Measurements from ENCODE around the gene GEMIN4. TPM values are rescaled to one million over a fixed set of nuclear protein-coding genes. Genes with fewer than 3 reads are reported as not detected.
"Not testable (repeated sequence)": the region's sequence is repeated elsewhere in the genome, so short reads cannot be mapped to it uniquely, and the experiment has no call there.

The GEMIN4 gene
- total RNA-seq, 1 experiment from 2014 or later = 26.3 TPM

GRCh38 chr17:781805-782731 lies 30.0 kb upstream of the GEMIN4 start, which contains the start of the genes GLOD4 and MRM3:
GLOD4 (minus strand) TSS chr17:782280; CDS start chr17:782255, 25 bp downstream.
MRM3 (plus strand) TSS chr17:782353; CDS start chr17:782379, 26 bp downstream.
- peak; percentile 77 for DNase-seq (ENCODE audit: extremely low read depth, low read depth)

GRCh38 chr17:778096-778495 lies 26.0 kb upstream of the GEMIN4 start:
- DNase-seq (ENCODE audit: extremely low read depth, low read depth) = no peak

DNA sequence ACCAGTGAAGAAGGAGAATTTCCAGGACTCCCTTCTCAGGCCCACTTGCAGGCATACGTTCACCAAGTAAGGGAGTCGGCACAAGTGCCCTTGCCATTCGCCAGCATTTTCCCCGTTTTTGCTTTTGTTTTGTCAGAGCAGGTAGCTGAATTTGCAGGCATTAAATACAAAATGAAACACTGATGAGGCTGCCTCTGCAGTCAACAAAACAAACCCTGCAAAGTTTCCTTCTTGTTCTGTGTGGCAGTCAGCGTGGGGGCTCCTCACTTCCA lies 22.2 kb upstream of the GEMIN4 start:
- DNase-seq (ENCODE audit: extremely low read depth, low read depth) = no peak

DNA sequence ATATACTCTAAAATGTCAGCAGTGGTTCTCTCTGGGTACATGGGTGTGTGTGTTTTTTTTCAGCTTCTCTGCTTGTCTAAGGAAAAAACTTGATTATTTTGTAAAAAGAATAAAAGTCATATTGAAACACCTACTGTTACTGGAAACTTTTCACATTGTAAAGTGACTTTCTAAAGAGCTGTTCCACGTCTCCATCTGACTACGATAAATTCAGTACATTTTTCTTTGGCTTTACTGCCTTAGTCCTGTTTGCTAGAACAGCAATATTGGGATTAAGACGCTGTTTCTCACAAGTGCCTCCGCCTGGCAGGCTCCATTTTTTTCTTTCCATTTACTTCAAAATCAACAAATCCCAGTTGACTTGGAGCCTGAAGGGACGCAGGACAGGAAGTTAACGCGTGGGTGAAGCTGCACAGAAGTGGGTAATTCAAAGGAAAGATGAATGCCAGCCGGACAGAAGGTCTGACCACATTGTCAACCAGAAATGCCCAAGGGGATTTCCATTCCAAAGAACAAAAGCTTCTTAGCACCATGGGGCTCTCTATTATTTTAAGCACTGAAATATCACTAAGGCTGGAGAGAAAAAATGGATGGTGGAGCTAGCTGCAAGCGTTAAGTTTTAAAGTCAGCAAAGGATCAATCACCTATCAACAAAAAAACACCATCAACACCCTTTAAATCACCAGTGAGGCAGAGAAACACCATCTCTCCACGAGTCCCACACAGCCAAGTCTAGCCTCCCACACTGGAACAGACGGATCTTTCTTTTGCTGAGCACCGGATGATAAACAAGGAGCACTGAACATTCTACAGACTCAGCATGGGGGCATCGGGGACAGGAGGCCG lies 21.6 kb upstream of the GEMIN4 start:
- no peak for DNase-seq (ENCODE audit: extremely low read depth, low read depth)

GRCh38 chr17:773016-773415 lies 21.0 kb upstream of the GEMIN4 start:
- no peak for DNase-seq (ENCODE audit: extremely low read depth, low read depth)

DNA sequence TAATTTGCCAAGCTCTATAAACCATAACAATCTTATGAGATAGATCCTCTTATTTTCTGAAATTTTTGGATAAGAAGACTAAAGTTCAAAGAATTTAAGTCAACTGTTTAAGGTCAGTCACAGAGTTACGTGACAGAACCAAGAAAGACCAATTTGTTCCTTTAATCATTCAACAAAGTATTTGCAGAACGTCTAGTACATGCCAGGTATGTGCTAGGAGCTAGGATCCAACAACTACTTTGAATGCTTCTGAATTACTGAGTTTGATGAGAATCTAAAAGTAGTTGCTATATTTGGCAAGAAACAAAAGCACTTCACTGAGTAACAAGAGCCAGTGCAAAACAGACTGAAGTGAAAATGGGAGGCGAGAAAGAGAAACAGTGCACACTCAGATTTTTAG lies 15.0 kb upstream of the GEMIN4 start:
- DNase-seq (ENCODE audit: extremely low read depth, low read depth) = no peak

DNA sequence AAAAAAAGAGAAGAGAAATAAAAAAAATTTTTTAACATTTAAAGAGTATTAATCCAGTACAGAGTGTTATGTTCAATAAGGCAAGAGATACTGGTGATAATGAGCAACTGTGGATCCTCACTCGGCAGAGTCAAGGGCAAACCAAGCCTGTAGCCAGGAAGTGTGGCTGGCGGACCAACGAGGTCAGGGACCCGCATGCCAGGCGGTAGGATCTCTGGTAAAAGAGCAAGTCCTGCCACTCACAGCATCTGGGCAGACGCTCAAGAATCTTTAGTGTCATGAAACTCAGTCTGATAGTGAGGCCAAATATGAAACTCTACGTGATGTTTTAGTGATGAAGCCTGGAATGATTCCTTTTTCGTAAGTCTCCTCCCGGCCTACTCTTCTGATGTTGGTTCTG lies 8.3 kb upstream of the GEMIN4 start:
- no peak for DNase-seq (ENCODE audit: extremely low read depth, low read depth)

DNA sequence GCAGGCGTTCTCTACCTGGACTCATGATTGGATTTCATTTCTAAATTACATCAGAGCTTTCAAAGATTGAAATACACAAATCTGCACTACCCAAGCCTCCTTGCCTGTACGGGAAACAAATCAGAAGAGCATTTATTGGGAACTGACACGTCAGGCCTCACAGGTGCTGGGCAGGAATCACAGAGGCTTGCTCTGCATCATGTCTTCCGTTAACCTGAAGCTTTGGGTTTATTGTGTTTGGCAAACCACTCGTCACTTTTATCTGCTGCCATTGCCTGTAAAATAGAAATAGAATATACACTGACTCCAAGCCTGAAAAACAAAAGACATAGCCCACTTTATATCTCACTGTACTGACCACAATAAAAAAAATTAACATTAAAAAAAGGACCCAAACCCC lies 7.9 kb upstream of the GEMIN4 start:
- DNase-seq (ENCODE audit: extremely low read depth, low read depth) = no peak

DNA sequence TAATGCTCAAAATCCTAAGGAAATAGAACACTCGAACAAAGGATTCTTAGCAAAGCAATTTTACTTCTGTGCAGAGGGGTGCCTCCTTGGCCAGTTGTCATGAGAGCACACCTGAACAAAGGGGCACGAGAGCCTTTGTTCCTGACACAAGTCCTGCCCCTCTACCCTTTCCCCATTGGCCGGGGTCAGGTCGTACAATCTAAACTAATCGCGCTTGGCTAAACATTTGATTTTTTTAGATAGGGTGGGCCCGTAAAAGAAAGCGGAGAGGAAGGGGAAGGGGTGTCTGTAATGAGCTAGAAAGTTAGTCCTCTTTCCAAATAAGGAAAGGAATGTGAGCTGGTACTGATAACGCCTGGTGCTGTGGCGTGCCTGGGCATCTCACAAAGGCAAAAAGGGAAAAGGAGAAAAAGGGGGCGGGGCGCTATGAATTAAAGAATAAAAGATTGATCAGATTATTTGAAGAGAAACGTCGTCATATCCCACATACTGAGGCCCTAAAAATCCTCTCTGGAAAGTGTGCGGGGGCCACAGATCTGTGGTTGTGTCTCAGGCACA lies 4.0 kb upstream of the GEMIN4 start:
- not testable (repeated sequence) for DNase-seq (ENCODE audit: extremely low read depth, low read depth)

- not testable (repeated sequence) for DNase-seq (ENCODE audit: extremely low read depth, low read depth)
Observed at GRCh38 chr17:755319-755961, 3.4 kb upstream of the GEMIN4 start.

DNA sequence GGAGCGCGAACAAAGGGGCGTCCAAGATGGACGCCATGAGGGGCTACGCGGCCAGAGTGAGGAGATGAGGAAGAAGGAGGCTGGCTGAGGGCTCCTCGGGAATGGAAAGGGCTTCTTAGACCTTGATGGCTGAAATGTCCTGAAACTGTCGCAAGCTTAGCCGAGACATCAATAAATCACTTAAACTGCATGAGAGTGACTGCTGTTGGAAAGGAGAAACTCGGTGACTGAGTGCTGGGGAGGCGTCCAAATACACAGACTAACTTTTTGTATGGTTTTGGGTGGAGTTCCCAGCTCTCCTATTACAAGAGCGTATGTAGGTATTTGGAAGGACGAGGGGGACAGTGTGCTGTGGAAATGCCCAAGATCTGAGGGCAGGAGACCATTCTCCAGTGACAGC lies 1.4 kb upstream of the GEMIN4 start:
- no peak for DNase-seq (ENCODE audit: extremely low read depth, low read depth)

DNA sequence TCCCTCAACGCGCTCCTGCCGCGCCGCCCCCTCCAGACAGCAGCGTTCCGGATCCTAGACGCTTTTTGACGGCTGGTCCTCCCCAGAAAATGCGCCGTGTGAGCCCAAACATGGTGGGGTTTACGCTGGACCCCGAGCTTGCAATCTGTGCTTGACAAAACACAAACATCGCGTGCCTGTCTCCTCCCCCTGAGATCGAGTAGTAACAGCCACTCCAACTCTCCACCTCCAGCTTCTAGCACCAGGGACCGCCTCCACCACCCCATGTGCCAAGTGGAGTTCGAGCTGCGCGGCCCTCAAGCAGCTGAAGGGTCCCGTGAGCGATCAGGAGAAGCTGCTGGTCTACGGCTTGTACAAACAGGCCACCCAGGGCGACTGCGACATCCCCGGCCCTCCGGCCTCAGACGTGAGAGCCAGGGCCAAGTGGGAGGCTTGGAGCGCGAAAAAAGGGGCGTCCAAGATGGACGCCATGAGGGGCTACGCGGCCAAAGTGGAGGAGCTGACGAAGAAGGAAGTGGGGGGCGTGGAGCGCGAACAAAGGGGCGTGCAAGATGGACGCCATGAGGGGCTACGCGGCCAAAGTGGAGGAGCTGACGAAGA lies 656 bp upstream of the GEMIN4 start:
- DNase-seq (ENCODE audit: extremely low read depth, low read depth) = no peak

- DNase-seq (ENCODE audit: extremely low read depth, low read depth) = peak; percentile 17
Observed at GRCh38 chr17:751269-752001, 629 bp downstream of the GEMIN4 start.

- no peak for DNase-seq (ENCODE audit: extremely low read depth, low read depth)
Observed at GRCh38 chr17:750431-751037, 1.5 kb downstream of the GEMIN4 start.

- DNase-seq (ENCODE audit: extremely low read depth, low read depth) = not testable (repeated sequence)
Observed at GRCh38 chr17:749359-749758, 2.7 kb downstream of the GEMIN4 start.

GRCh38 chr17:748604-749003 lies 3.5 kb downstream of the GEMIN4 start:
- not testable (repeated sequence) for DNase-seq (ENCODE audit: extremely low read depth, low read depth)

GRCh38 chr17:746783-747629 lies 5.1 kb downstream of the GEMIN4 start:
- no peak for DNase-seq (ENCODE audit: extremely low read depth, low read depth)

GRCh38 chr17:746181-746580 lies 5.9 kb downstream of the GEMIN4 start:
- no peak for DNase-seq (ENCODE audit: extremely low read depth, low read depth)
